NCI-H1417 (cell line): ENCODE results near the gene NELL2.
"Not testable (repeated sequence)": the region's sequence is repeated elsewhere in the genome, so short reads cannot be mapped to it uniquely, and the experiment has no call there.

Source experiments
- DNase-seq, 3 experiments: peaks; one replicate each; lab custom pipeline; 2025; lab: John Stamatoyannopoulos, UW

Gene NELL2

GRCh38 chr12:44875954-44876543 lies at the start of gene NELL2:
Gene NELL2, minus strand, starts transcription at chr12:44876315. Its CDS starts 446 bp downstream, at chr12:44875869.
- peak; percentile 88 to 93 (median 91) for DNase-seq

GRCh38 chr12:44921736-44922135 lies 45.6 kb upstream of the NELL2 start:
- DNase-seq: no peak

- no peak for DNase-seq
Measured at GRCh38 chr12:44917141-44917540, 41.0 kb upstream of the NELL2 start.

GRCh38 chr12:44915958-44916357 lies 39.8 kb upstream of the NELL2 start:
- no peak for DNase-seq

GRCh38 chr12:44904321-44904720 lies 28.2 kb upstream of the NELL2 start:
- no peak for DNase-seq

- not testable (repeated sequence) for DNase-seq
Measured at GRCh38 chr12:44898108-44898507, 22.0 kb upstream of the NELL2 start.

GRCh38 chr12:44889926-44890325 lies 13.8 kb upstream of the NELL2 start:
- no peak for DNase-seq

- no peak for DNase-seq
Measured at GRCh38 chr12:44889162-44889561, 13.0 kb upstream of the NELL2 start.

- DNase-seq: no peak
Measured at GRCh38 chr12:44885902-44886301, 9.8 kb upstream of the NELL2 start.

GRCh38 chr12:44881197-44881596 lies 5.1 kb upstream of the NELL2 start:
- DNase-seq: no peak

- peak; percentile 71 to 93 (median 93) for DNase-seq
Measured at GRCh38 chr12:44876544-44877410, 662 bp upstream of the NELL2 start.

GRCh38 chr12:44875417-44875953 lies 630 bp downstream of the NELL2 start:
- peak; percentile 73 to 87 (median 74) for DNase-seq

- peak in 1 of 3 experiments; percentile 71 for DNase-seq
Measured at GRCh38 chr12:44874981-44875416, 1.1 kb downstream of the NELL2 start.

GRCh38 chr12:44873898-44874297 lies 2.2 kb downstream of the NELL2 start:
- peak in 1 of 3 experiments; percentile 47 for DNase-seq

GRCh38 chr12:44869503-44869902 lies 6.6 kb downstream of the NELL2 start:
- DNase-seq: no peak

- no peak for DNase-seq
Measured at GRCh38 chr12:44863867-44864266, 12.2 kb downstream of the NELL2 start.

GRCh38 chr12:44859998-44860689 lies 16.0 kb downstream of the NELL2 start:
- no peak for DNase-seq

GRCh38 chr12:44858226-44858855 lies 17.8 kb downstream of the NELL2 start:
- no peak for DNase-seq

GRCh38 chr12:44852483-44852882 lies 23.6 kb downstream of the NELL2 start:
- no peak for DNase-seq

- no peak for DNase-seq
Measured at GRCh38 chr12:44851586-44851985, 24.5 kb downstream of the NELL2 start.

GRCh38 chr12:44848703-44849085 lies 27.4 kb downstream of the NELL2 start:
- DNase-seq: no peak
